ENCODE results near the gene C14orf132. TPM values are rescaled to one million over a fixed set of nuclear protein-coding genes. Genes with fewer than 3 reads are reported as not detected.

Gene C14orf132
- total RNA-seq, 1 experiment from 2014 or later: 3.0 TPM

- DNase-seq (ENCODE audit: low read depth in 1 of 2, low spot score in 2 of 2): no peak
- H3K4me3 ChIP-seq: no peak overlapping the region
- H3K4me1 ChIP-seq (replicated peaks): peaks cover 23% of the 10 kb centered on the region
- H3K9me3 ChIP-seq (replicated peaks): no peaks in the 10 kb centered on the region
- no peaks in the 10 kb centered on the region for H3K36me3 ChIP-seq
- no peak overlapping the region for H3K27ac ChIP-seq
- no peaks in the 10 kb centered on the region for H3K27me3 ChIP-seq (replicated peaks)
Measured at GRCh38 chr14:96126339-96126782, 87.2 kb downstream of the C14orf132 start.

GRCh38 chr14:96126783-96127271 lies 87.7 kb downstream of the C14orf132 start:
- H3K27ac ChIP-seq: no peak overlapping the region
- DNase-seq (ENCODE audit: low read depth in 1 of 2, low spot score in 2 of 2): no peak
- H3K9me3 ChIP-seq (replicated peaks): no peaks in the 10 kb centered on the region

GRCh38 chr14:96129128-96129736 lies 90.1 kb downstream of the C14orf132 start:
- H3K4me3 ChIP-seq: no peak overlapping the region
- no peak for DNase-seq (ENCODE audit: low read depth in 1 of 2, low spot score in 2 of 2)
- H3K27ac ChIP-seq: no peak overlapping the region
- no peaks in the 10 kb centered on the region for H3K4me1 ChIP-seq (replicated peaks)
- no peaks in the 10 kb centered on the region for H3K27me3 ChIP-seq (replicated peaks)
- no peaks in the 10 kb centered on the region for H3K36me3 ChIP-seq
- H3K9me3 ChIP-seq (replicated peaks): no peaks in the 10 kb centered on the region

More at GRCh38 chr14:96126783-96127271, 87.7 kb downstream of the C14orf132 start:
- Histone ChIP-seq H3K27me3 (replicated peaks) (no peaks in the 10 kb centered on the region), H3K4me3 (no peak overlapping the region), H3K36me3 (no peaks in the 10 kb centered on the region), H3K4me1 (replicated peaks) (peaks cover 19% of the 10 kb centered on the region)

GRCh38 chr14:96130391-96130790 lies 91.2 kb downstream of the C14orf132 start:
- Histone ChIP-seq H3K4me3 (no peak overlapping the region), H3K36me3 (no peaks in the 10 kb centered on the region), H3K27ac (no peak overlapping the region), H3K9me3 (replicated peaks) (no peaks in the 10 kb centered on the region), H3K4me1 (replicated peaks) (no peaks in the 10 kb centered on the region), H3K27me3 (replicated peaks) (no peaks in the 10 kb centered on the region)
- no peak for DNase-seq (ENCODE audit: low read depth in 1 of 2, low spot score in 2 of 2)

GRCh38 chr14:96130854-96131253 lies 91.7 kb downstream of the C14orf132 start:
- Histone ChIP-seq H3K9me3 (replicated peaks) (no peaks in the 10 kb centered on the region), H3K4me3 (no peak overlapping the region), H3K27me3 (replicated peaks) (no peaks in the 10 kb centered on the region), H3K36me3 (no peaks in the 10 kb centered on the region), H3K27ac (no peak overlapping the region), H3K4me1 (replicated peaks) (no peaks in the 10 kb centered on the region)
- DNase-seq (ENCODE audit: low read depth in 1 of 2, low spot score in 2 of 2): no peak

- Histone ChIP-seq H3K4me1 (replicated peaks) (no peaks in the 10 kb centered on the region), H3K27ac (no peak overlapping the region), H3K9me3 (replicated peaks) (no peaks in the 10 kb centered on the region), H3K27me3 (replicated peaks) (no peaks in the 10 kb centered on the region), H3K36me3 (no peaks in the 10 kb centered on the region), H3K4me3 (no peak overlapping the region)
- DNase-seq (ENCODE audit: low read depth in 1 of 2, low spot score in 2 of 2): no peak
Measured at GRCh38 chr14:96131836-96132235, 92.7 kb downstream of the C14orf132 start.

- Histone ChIP-seq H3K4me3 (no peak overlapping the region), H3K36me3 (no peaks in the 10 kb centered on the region), H3K27ac (no peak overlapping the region), H3K9me3 (replicated peaks) (no peaks in the 10 kb centered on the region; the same call in 1 of the 2 replicates), H3K27me3 (replicated peaks) (no peaks in the 10 kb centered on the region), H3K4me1 (replicated peaks) (peaks cover 12% of the 10 kb centered on the region)
- no peak for DNase-seq (ENCODE audit: low read depth in 1 of 2, low spot score in 2 of 2)
Measured at GRCh38 chr14:96134508-96134907, 95.3 kb downstream of the C14orf132 start.

GRCh38 chr14:96135285-96135684 lies 96.1 kb downstream of the C14orf132 start:
- Histone ChIP-seq H3K27me3 (replicated peaks) (no peaks in the 10 kb centered on the region), H3K27ac (no peak overlapping the region), H3K36me3 (no peaks in the 10 kb centered on the region), H3K4me3 (no peak overlapping the region), H3K9me3 (replicated peaks) (no peaks in the 10 kb centered on the region; the same call in 1 of the 2 replicates), H3K4me1 (replicated peaks) (peaks cover 20% of the 10 kb centered on the region)
- no peak for DNase-seq (ENCODE audit: low read depth in 1 of 2, low spot score in 2 of 2)

- Histone ChIP-seq H3K9me3 (replicated peaks) (no peaks in the 10 kb centered on the region; the same call in 1 of the 2 replicates), H3K27me3 (replicated peaks) (no peaks in the 10 kb centered on the region), H3K4me1 (replicated peaks) (peaks cover 32% of the 10 kb centered on the region), H3K27ac (no peak overlapping the region), H3K4me3 (no peak overlapping the region), H3K36me3 (no peaks in the 10 kb centered on the region)
- no peak for DNase-seq (ENCODE audit: low read depth in 1 of 2, low spot score in 2 of 2)
Measured at GRCh38 chr14:96136371-96137005, 97.3 kb downstream of the C14orf132 start.

GRCh38 chr14:96138241-96138640 lies 99.1 kb downstream of the C14orf132 start:
- no peak for DNase-seq (ENCODE audit: low read depth in 1 of 2, low spot score in 2 of 2)

GRCh38 chr14:96139169-96139568 lies 100.0 kb downstream of the C14orf132 start:
- Histone ChIP-seq H3K9me3 (replicated peaks) (peaks cover 5% of the 10 kb centered on the region), H3K4me3 (no peak overlapping the region), H3K27me3 (replicated peaks) (no peaks in the 10 kb centered on the region), H3K27ac (no peak overlapping the region), H3K4me1 (replicated peaks) (peaks cover 37% of the 10 kb centered on the region), H3K36me3 (no peaks in the 10 kb centered on the region)
- DNase-seq (ENCODE audit: low read depth in 1 of 2, low spot score in 2 of 2): no peak

More at GRCh38 chr14:96138241-96138640, 99.1 kb downstream of the C14orf132 start:
- Histone ChIP-seq H3K9me3 (replicated peaks) (peaks cover 2% of the 10 kb centered on the region), H3K4me1 (replicated peaks) (peaks cover 32% of the 10 kb centered on the region), H3K27me3 (replicated peaks) (no peaks in the 10 kb centered on the region), H3K27ac (no peak overlapping the region), H3K4me3 (no peak overlapping the region), H3K36me3 (no peaks in the 10 kb centered on the region)

- H3K4me1 ChIP-seq (replicated peaks): peaks cover 44% of the 10 kb centered on the region
Measured at GRCh38 chr14:96139879-96140278, 100.7 kb downstream of the C14orf132 start.

GRCh38 chr14:96140952-96141351 lies 101.8 kb downstream of the C14orf132 start:
- peak in 1 of 2 experiments; percentile 33 for DNase-seq (ENCODE audit: low read depth in 1 of 2, low spot score in 2 of 2)
- Histone ChIP-seq H3K4me3 (no peak overlapping the region), H3K36me3 (no peaks in the 10 kb centered on the region), H3K4me1 (replicated peaks) (peaks cover 52% of the 10 kb centered on the region), H3K27me3 (replicated peaks) (no peaks in the 10 kb centered on the region), H3K27ac (peak overlapping the region; percentile 40; the same call in 1 of the 2 replicates), H3K9me3 (replicated peaks) (peaks cover 5% of the 10 kb centered on the region)

More at GRCh38 chr14:96139879-96140278, 100.7 kb downstream of the C14orf132 start:
- Histone ChIP-seq H3K27ac (peak overlapping the region; percentile 40; the same call in 1 of the 2 replicates), H3K4me3 (no peak overlapping the region), H3K36me3 (no peaks in the 10 kb centered on the region), H3K27me3 (replicated peaks) (no peaks in the 10 kb centered on the region), H3K9me3 (replicated peaks) (peaks cover 5% of the 10 kb centered on the region)
- DNase-seq (ENCODE audit: low read depth in 1 of 2, low spot score in 2 of 2): peak in 1 of 2 experiments; percentile 39

Data from SJSA1 (cell line).